Measurements from ENCODE around the gene TMEM244. TPM values are rescaled to one million over a fixed set of nuclear protein-coding genes. Genes with fewer than 3 reads are reported as not detected.

The TMEM244 gene
- total and polyA plus RNA-seq, 2 donors (not counting 3 experiments of a cell fraction or from before 2014, with no cell fraction given) = not detected

- H3K4me3 ChIP-seq (replicated peaks in 1 of 3; ENCODE audit: insufficient read depth in 1 of 3, low read depth in 1 of 3, low read length in 3 of 3) = no peak overlapping the region
- H3K36me3 ChIP-seq (ENCODE audit: control insufficient read depth in 2 of 2, extremely low read depth in 1 of 2, insufficient read depth in 2 of 2, low read length in 2 of 2) = no peaks in the 10 kb centered on the region
- ChIA-PET POLR2A (no interaction called here), CTCF (interaction anchor here (0.8 to 2.6 kb wide), 12 partner anchors 10 to 391 kb away, joined by 3 to 21 read pairs (median 4); no protein-coding TSS in a partner anchor)
- no TSS peak for BruUV-seq (replicated peaks)
- peak overlapping the region; percentile 80 for H2AFZ ChIP-seq (ENCODE audit: low read depth, low read length)
- peak overlapping the region; percentile 9 for H3K4me2 ChIP-seq (ENCODE audit: insufficient read depth, low read length)
- peak overlapping the region; percentile 35 for H3K27ac ChIP-seq (ENCODE audit: insufficient read depth, low read depth, low read length)
- peaks cover 18% of the 10 kb centered on the region for H3K4me1 ChIP-seq (ENCODE audit: control insufficient read depth, extremely low read depth, insufficient read depth, low read length)
- no peaks in the 10 kb centered on the region for H4K20me1 ChIP-seq (replicated peaks; ENCODE audit: control insufficient read depth, extremely low read depth, insufficient read depth, low read length)
- FAIRE-seq = peak; percentile 80
- dilution Hi-C loops (cut with MboI; ENCODE audit: extremely low pct_ligation_motif_present, low sequenced_read_pairs) (no loop called here), intact Hi-C loops (cut with micrococcal nuclease) (loop anchor here (5.0 kb wide), 1 partner anchor 393 kb away; no protein-coding TSS in a partner anchor)
- no peaks in the 10 kb centered on the region for H3K79me2 ChIP-seq (ENCODE audit: control insufficient read depth, insufficient read depth, low read length)
- no peak overlapping the region for H3K9ac ChIP-seq (replicated peaks; ENCODE audit: extremely low read depth, insufficient read depth, low read length)
- H3K9me1 ChIP-seq (replicated peaks; ENCODE audit: control insufficient read depth, extremely low read depth, insufficient read depth, low read length) = no peaks in the 10 kb centered on the region
- H3K27me3 ChIP-seq (ENCODE audit: control insufficient read depth in 2 of 2, insufficient read depth in 2 of 2, low read length in 2 of 2) = no peaks in the 10 kb centered on the region
- no peaks in the 10 kb centered on the region for H3K9me3 ChIP-seq (replicated peaks; ENCODE audit: control insufficient read depth, insufficient read depth, low read length)
- TF ChIP-seq POLR2A (IDR thresholded peaks at IDR 0.05; ENCODE audit: low read depth, low read length) = no peak
- no peak for TF ChIP-seq MAX (IDR thresholded peaks at IDR 0.05; ENCODE audit: insufficient read depth, insufficient read length)
- TF ChIP-seq FOS (IDR thresholded peaks at IDR 0.05; ENCODE audit: borderline replicate concordance, insufficient read depth, low read length) = no peak
- TF ChIP-seq GATA2 (IDR thresholded peaks at IDR 0.05; ENCODE audit: insufficient read depth, insufficient read length, low read depth, low read length) = no peak
- TF ChIP-seq CTCF (IDR thresholded peaks at IDR 0.05; ENCODE audit: extremely low read depth in 1 of 2, insufficient read depth in 1 of 2, low read depth in 1 of 2, low read length in 2 of 2) = no peak
- peak; percentile 26 for TF ChIP-seq JUN (IDR thresholded peaks at IDR 0.05; ENCODE audit: borderline replicate concordance, insufficient read depth, insufficient read length, low read depth)
- TF ChIP-seq MYC (IDR thresholded peaks at IDR 0.05; ENCODE audit: low read depth, low read length) = no peak
- no peak for TF ChIP-seq POLR2AphosphoS5 (IDR thresholded peaks at IDR 0.05; ENCODE audit: insufficient read depth, low read depth, low read length)
- peak; percentile 39 for DNase-seq (ENCODE audit: low read depth, low spot score)
These were observed 29.0 kb upstream of the TMEM244 start for GRCh38 chr6:129890164-129890563.

All from endothelial cell of umbilical vein (primary cell).